ENCODE data around the gene UBE2V1. TPM values are rescaled to one million over a fixed set of nuclear protein-coding genes. Genes with fewer than 3 reads are reported as not detected.

UBE2V1 gene
- total RNA-seq, 1 donor from 2014 or later = 62.5 TPM

DNA sequence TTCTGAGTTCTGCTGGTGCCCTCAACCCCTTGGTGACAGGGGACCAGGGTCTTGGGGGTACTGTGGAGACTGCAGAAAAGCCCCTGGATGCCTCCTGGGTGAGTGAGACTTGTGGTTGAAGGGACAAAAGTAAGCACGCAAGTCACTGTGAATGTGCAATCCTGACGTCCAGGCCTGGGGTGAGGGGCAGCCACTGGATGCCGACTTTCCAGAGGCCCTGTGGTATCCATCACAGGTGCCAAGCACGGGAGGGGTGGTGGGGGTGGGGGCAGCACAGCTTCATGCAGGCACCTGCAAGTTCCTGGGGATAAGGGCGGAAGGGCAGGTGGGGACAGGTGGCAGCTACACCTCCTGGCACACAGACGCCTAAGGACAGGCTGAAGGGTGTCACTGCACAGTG is 20.1 kb upstream of the UBE2V1 start:
- TF ChIP-seq, protein P1, sequence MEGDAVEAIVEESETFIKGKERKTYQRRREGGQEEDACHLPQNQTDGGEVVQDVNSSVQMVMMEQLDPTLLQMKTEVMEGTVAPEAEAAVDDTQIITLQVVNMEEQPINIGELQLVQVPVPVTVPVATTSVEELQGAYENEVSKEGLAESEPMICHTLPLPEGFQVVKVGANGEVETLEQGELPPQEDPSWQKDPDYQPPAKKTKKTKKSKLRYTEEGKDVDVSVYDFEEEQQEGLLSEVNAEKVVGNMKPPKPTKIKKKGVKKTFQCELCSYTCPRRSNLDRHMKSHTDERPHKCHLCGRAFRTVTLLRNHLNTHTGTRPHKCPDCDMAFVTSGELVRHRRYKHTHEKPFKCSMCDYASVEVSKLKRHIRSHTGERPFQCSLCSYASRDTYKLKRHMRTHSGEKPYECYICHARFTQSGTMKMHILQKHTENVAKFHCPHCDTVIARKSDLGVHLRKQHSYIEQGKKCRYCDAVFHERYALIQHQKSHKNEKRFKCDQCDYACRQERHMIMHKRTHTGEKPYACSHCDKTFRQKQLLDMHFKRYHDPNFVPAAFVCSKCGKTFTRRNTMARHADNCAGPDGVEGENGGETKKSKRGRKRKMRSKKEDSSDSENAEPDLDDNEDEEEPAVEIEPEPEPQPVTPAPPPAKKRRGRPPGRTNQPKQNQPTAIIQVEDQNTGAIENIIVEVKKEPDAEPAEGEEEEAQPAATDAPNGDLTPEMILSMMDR (IDR thresholded peaks at IDR 0.05; ENCODE audit: insufficient read depth, low read length, poor library complexity, severe bottlenecking) = no peak
- H3K36me3 ChIP-seq (ENCODE audit: control insufficient read depth, insufficient read depth, low read length) = no peaks in the 10 kb centered on the region

DNA sequence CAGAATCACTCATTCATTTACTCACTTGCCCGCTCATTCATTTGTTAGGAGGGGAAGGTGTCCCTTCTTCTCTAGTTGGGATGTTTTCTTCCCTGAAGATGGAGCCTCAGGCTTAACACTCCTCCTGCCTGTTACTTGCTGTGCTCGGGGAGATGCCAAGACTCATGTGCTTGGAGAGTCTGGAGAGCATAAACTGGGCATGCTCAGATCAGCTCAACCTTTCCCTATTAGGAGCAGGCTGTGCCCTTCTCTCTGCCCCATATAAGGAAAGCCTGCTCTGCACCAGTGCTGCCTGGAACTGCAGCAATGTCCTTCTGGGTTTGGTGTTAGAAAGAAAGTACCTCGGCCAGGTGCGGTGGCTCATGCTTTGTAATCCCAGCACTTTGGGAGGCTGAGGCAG is 18.0 kb upstream of the UBE2V1 start:
- TF ChIP-seq, protein P1 (IDR thresholded peaks at IDR 0.05; ENCODE audit: insufficient read depth, low read length, poor library complexity, severe bottlenecking) = no peak
- Histone ChIP-seq H3K27me3 (ENCODE audit: control insufficient read depth, insufficient read depth, low read length) (no peaks in the 10 kb centered on the region), H3K36me3 (ENCODE audit: control insufficient read depth, insufficient read depth, low read length) (no peaks in the 10 kb centered on the region), H3K4me3 (ENCODE audit: low read depth, low read length) (no peak overlapping the region)
- DNase-seq (ENCODE audit: low read depth) = no peak

More for the DNA sequence above, 20.1 kb upstream of the UBE2V1 start:
- Histone ChIP-seq H3K4me3 (ENCODE audit: low read depth, low read length) (no peak overlapping the region), H3K27me3 (ENCODE audit: control insufficient read depth, insufficient read depth, low read length) (no peaks in the 10 kb centered on the region)
- no peak for DNase-seq (ENCODE audit: low read depth)

DNA sequence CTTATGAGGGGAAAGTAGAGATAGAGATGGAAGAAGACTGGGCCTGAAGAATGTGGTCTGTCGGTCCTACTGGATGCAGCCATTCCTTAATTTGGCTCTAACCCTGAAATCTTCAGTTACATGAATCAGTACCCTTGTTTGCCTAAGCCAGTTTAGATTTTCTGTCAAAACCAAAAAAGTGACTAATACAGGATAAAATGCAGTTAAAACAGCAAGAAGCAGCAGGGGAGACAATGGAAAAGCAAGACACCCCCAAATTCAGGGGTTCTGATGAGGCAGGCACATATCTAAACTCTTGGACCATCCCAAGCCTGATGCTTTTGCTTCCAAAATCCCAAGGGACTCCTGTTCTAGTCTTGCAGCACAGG is 17.4 kb upstream of the UBE2V1 start:
- DNase-seq (ENCODE audit: low read depth) = no peak
- no peaks in the 10 kb centered on the region for H3K36me3 ChIP-seq (ENCODE audit: control insufficient read depth, insufficient read depth, low read length)
- no peaks in the 10 kb centered on the region for H3K27me3 ChIP-seq (ENCODE audit: control insufficient read depth, insufficient read depth, low read length)
- TF ChIP-seq, protein P1 (IDR thresholded peaks at IDR 0.05; ENCODE audit: insufficient read depth, low read length, poor library complexity, severe bottlenecking) = no peak
- no peak overlapping the region for H3K4me3 ChIP-seq (ENCODE audit: low read depth, low read length)

DNA sequence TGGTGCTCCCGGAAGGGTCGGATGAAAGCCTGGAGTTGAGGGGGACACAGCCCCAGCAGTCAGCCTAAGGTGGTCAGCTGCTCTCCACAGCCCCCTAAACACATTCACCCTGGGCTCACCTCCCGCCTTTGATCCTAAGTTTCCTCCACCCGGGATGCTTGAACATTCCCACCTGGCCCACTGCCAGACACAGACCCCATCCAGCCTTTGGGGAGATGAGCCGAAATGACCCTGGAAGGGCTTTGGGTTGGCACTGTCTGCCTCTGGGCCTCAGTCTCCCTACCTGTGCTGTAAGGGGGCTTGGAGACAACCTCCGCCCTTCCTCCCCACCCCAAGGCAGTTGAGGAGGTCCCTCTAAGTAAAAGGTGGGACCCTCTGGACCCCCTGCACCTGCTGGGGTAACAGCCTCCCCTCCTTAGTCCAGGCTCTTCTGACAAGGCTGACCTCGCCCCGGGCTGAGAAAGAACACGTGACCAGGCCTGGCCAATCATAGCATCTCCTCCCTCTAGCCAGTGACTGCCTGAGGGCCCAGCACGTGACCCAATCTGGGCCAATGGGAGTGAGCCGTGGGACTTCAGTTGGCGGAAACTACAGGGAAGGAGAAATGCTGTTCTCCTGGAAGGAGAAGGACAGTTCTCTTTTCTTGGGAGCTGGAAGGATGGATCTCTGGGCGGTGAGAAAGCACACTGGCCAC is 16.9 kb upstream of the UBE2V1 start:
- DNase-seq (ENCODE audit: low read depth) = no peak
- Histone ChIP-seq H3K36me3 (ENCODE audit: control insufficient read depth, insufficient read depth, low read length) (no peaks in the 10 kb centered on the region), H3K27me3 (ENCODE audit: control insufficient read depth, insufficient read depth, low read length) (no peaks in the 10 kb centered on the region), H3K4me3 (ENCODE audit: low read depth, low read length) (no peak overlapping the region)
- TF ChIP-seq, protein P1 (IDR thresholded peaks at IDR 0.05; ENCODE audit: insufficient read depth, low read length, poor library complexity, severe bottlenecking) = no peak

DNA sequence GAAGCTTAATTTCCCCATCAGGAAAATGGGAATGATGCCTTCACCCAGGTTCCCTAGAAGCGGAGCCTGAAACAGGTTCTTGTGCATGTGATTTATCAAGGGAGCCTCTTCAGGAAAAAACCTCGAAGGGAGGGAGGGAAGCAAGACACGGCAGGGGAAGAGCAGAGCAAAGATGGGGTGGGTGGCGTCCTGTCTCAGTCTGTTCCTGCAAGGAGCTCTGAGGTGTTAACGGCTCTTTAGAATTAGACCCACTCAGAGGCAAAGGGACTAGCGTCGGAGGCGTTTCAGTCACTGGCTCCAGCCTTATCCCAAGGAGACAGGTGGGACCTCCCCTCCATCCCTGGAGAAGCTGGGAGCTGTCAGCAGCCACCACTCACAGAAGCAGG is 15.6 kb upstream of the UBE2V1 start:
- H3K36me3 ChIP-seq (ENCODE audit: control insufficient read depth, insufficient read depth, low read length) = no peaks in the 10 kb centered on the region
- TF ChIP-seq, protein P1 (IDR thresholded peaks at IDR 0.05; ENCODE audit: insufficient read depth, low read length, poor library complexity, severe bottlenecking) = no peak
- H3K4me3 ChIP-seq (ENCODE audit: low read depth, low read length) = no peak overlapping the region
- no peak for DNase-seq (ENCODE audit: low read depth)
- H3K27me3 ChIP-seq (ENCODE audit: control insufficient read depth, insufficient read depth, low read length) = no peaks in the 10 kb centered on the region

All from kidney epithelial cell (primary cell).